Femur (tissue), 1 donor: ENCODE measurements around the gene CNOT1.
"Not testable (repeated sequence)": the region's sequence is repeated elsewhere in the genome, so short reads cannot be mapped to it uniquely, and the experiment has no call there.

Experiments used
- DNase-seq: peaks from one replicate; pipeline ENCODE4 v3.0.0-alpha.2; 2017

The CNOT1 gene

GRCh38 chr16:58629733-58630640, at the start of gene CNOT1:
Gene CNOT1 (minus strand): TSS chr16:58629826. CDS start chr16:58599337, 30,489 bp downstream.
- peak; percentile 100 for DNase-seq

DNA sequence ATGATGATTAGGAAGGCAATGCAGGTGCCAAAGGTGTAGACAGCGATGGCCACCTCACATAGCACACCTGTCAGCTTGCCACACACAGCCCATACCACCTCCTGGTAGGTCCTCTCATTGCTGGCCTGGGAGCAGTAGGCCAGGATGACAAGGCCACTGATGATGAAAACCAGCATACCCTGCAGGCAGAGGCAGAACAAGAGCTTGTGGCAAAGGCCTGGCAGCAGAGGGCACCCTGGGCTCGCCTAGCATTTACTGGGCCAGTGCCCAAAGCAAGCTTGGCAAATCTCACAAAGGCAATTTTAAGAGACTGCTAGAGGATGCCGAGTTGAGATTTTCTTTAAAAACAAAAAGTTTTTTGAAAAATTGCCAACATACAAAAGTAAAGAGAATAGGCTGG, 49.1 kb upstream of the CNOT1 start:
- no peak for DNase-seq

- DNase-seq: no peak
Observed at GRCh38 chr16:58678269-58678668, 48.6 kb upstream of the CNOT1 start.

DNA sequence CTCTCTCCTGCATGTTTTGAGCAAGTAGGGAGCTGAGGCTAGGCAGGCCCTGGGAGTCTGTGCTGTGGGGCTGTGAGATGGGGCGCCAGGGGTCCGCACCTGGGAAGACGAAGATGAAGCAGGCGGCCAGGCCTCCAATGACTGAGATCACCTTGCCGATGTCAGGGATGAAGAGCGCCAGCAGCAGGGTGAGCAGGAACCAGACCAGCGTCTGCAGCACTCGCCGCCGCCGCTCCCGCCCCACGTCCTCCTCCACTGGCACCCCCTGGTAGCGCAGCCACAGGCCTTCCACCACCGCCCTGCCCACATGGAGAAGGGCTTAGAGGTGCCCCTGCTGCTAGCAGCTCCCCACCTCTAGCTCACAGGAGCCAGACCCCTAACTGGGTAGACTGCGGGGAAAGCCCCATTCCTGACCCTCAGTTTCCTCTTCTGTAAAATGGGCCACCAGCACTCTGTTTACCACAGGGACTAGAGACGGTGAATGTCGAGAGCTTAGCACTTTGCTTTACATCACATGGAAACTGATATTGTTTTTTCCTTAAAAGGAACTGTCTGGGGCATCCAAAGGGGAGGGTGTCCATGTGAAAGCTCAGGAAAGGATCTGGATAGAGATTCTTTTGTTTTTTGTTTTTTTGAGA, 41.4 kb upstream of the CNOT1 start:
- no peak for DNase-seq

DNA sequence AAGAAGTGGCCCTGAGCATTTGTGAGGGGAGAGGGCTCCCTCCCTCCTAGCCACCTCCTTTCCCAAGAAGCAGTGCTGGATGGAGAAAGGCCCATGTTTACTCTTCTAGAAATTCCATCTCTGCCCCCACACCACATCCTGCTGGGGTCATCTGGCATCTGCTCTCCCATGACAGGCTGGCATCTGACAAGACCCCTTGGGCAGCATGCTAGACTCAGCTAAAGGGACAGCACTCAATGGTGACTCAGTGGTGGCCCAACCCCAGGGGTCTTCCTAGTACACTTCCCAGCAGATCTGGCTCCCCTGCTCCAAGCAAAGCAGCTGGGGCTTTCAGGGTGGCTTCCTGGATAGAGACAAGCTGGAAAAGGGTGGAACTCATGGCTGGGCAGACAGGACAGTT, 40.6 kb upstream of the CNOT1 start:
- no peak for DNase-seq

DNA sequence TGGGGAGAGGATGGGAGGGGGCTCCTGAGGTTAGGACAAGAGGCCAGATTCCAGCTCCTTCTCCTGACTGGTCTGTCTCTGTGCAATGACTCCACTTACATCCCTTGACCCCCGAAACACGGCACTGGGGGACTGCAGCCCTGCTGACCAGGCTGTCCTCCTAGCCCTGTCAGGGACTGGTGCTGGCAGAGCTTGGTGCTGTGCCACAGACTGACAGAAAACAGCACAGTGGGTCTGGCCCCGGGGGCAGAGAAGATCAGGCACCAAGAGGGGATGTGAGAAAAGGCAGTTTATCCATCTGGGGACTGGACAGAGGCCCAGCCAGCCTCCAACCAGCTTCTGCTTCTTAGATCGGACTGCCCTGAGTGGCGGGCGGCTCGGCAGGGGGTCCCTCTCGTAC, 35.6 kb upstream of the CNOT1 start:
- no peak for DNase-seq

DNA sequence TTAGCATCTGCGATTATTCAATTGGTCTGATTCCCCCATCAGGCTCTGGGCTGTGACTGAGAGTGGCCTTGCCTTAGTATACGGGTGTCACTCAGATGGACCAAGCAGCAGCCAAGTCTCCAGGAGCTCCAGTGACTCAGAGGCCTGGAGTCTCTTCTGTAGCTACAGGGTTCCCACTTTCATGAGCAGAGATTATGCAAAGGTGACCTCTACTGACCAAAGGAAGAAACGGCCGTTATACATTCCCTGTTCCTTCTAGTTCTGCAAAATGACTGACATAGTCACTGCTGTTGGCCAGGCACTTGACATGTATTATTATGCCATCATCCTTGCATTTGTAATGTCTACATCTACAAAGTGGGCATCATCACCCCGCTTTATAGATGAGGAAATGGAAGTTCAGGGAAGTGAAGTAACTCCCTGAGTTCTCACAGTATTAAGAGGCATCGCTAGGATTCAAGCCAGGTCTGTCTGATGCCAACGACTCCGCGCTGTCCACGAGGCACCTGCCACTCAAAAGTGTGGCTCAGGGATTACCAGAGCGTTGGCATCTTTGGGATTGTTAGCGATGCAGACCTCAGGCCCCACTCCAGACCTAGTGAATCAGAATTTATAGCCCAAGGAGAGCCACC, 31.7 kb upstream of the CNOT1 start:
- peak; percentile 60 for DNase-seq

DNA sequence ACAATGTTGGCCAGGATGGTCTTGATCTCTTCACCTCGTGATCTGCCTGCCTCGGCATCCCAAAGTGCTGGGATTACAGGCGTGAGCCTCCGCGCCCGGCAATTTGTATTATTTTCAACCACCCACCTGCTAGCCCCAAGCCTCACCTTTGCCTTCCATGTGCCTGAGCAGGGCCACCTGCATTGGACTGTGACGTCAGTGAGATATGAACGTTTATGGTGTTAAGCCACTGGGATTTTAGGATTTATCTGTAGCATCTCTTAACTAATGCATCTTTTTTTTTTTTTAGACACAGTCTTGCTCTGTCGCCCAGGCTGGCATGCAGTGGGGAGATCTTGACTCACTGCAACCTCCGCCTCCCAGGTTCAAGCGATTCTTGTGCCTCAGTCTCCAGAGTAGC, 30.3 kb upstream of the CNOT1 start:
- DNase-seq: not testable (repeated sequence)

DNA sequence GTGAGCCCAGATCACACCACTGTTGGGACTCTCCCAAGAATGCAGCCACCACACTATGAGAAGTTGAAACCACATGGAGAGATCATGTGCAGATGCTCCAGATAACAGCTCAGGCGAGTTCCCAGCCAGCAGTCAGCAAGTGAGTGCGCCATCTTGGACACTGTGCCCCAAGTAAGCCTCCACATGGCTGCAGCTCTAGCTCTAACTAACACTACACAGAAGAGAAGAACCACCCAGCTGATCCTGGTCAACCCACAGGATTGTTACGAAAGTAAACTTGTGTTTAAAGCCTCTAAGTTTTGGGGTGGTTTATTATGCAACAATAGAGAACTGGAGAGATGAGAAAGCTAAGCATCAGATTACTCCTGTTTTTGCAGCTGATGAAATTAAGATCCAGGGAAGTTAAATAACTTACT, 29.2 kb upstream of the CNOT1 start:
- no peak for DNase-seq

- DNase-seq: no peak
Observed at GRCh38 chr16:58656899-58657298, 27.3 kb upstream of the CNOT1 start.

DNA sequence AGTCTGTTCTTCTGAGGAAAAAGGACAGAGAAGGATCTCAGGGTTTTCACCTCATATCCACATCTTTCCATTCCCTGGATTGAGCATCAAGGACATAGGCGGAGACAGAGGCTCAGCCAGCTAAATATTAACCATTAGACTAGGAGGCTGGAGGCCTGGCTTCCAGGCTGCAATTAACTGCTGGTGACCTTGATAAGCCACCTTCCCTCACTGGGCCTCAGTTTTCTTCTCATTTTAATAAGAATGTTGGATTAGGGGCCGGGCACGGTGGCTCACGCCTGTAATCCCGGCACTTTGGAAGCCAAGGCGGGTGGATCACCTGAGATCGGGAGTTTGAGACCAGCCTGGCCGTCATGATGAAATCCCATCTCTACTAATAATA, 25.6 kb upstream of the CNOT1 start:
- DNase-seq: no peak

DNA sequence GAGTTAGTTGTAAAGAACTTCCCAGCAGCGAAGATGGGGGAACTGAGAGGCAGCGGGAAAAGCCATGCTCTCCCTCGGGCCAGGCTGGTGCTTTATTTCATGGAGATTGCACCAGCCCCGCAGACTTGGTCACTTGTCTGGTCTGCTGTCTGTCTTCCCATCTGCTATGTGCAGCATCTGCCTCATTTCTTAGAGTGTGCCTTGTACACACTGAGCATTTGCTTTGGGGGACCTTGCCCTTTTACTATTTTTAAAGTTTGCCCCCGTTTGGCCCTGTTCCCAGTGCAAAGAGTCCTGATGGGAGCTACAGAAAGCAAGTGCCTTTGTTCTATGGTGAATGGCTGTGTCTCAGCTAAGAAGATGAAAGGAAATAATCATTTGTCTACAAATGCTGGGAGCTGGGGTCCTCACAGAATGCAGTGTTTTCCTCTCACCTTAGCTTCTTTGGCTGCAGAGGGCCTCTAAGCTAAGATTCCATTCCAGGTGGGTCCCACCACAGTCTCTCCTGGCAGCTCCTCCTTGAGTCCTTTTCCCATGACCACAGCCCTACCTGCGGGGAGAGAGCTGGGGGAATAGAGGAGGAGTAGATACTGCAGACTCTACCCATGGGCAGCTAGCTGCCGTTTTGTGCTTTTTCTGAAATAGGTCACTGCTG, 25.1 kb upstream of the CNOT1 start:
- DNase-seq: no peak

DNA sequence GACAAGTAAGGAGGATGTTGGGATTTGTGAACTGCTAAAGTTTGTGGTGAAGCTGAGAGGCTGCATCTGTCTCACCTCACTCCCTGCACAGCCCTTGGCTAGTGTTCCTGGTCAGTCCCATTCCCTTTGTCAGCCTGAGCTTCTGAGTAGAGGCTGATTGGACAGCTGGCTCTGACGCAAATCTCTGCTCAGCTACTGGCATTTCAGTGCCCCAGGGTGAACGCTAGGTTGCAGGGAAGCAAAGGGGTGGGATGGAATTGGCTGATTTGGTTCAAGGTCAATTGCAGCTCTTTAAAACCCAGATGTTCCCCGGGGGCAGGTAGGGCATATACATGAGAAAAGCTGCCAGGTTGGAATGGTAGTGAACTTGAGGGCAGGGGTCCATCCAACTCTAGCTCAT, 23.1 kb upstream of the CNOT1 start:
- DNase-seq: no peak

GRCh38 chr16:58651965-58652348, 22.3 kb upstream of the CNOT1 start:
- no peak for DNase-seq

DNA sequence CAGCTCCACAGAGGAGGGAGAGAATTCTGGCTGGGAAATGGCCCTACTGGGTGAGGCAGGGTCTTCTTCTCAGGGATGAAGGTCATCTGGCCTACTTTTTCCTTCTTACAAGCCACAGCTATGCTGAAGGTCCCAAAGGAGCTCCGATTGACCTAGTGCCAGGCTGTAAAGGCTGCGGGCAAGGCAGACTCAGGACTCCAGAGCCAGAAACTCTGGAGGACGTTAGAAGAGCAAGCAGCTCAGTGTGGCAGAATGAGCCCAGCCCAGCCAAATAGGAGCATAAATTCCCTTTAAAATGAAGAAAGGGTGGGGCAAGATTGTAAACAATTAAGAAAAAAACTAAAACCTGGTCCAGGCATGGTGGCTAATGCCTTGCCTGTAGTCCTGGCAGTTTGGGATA, 20.1 kb upstream of the CNOT1 start:
- DNase-seq: no peak

DNA sequence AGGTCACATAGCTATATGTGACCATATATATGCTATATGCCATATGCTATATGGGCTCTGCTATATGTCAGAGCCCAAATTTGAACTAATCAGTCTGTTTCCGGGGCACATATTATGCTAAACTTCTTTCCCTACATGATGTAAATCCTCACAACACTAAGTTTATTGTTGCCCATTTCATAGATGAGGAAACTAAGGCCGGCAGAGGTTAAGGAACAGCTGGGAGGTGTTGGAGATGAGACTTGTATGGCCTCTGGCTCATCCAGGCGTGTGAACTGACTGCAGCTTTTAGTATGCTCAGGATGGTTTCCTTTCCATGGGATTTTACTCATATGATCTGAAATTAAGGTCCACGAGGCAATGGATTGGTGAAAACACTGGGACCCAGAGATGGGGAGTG, 17.5 kb upstream of the CNOT1 start:
- no peak for DNase-seq

DNA sequence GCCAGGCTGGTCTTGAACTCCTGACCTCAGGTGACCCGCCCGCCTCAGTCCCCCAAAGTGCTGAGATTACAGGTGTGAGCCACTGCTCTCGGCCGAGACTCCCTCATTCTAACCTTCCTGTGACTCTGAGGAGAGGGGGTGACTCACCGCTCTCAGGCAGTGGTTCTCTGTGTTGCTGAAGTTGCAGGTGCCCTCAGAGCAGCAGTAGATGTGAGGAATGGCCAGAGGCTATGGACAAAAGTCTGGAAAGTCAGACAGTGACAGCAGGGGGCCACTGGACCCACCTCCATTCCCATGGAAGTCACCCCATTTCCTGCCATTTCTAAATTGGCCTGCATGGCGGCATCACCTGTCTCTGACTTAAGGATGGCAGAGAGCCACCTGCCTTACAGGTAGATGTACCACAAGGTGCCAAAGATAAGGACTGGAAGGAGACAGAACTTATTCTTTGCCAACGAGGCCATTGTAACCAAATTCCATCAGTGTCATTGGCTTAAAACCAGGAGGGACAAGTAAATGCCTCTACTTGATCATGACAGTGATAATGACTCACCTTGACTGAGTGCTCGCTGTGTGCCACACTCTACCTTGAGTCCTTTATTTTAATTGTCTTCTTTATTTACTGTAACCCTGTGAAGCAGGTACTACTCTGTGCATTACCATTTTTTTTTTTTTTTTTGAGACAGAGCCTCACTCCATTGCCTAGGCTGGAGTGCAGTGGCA, 15.3 kb upstream of the CNOT1 start:
- no peak for DNase-seq

DNA sequence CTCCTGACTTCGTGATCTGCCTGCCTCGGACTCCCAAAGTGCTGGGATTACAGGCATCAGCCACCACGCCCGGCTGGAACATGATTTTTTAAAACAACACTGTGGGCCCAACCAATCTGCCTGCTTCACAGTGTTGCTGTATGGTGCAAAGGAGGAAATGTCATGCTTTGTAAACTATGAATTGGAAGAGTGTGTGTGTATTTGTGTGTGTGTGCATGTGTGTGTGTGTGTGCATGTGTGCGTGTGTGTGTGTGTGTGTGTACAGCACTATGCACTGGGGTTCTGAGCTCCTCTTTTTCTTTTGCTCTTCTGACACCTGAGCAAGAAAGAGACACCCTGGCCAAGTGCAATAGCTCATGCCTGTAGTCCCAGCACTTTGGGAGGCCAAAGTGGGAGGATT, 14.5 kb upstream of the CNOT1 start:
- no peak for DNase-seq

- no peak for DNase-seq
Observed at GRCh38 chr16:58640949-58641348, 11.3 kb upstream of the CNOT1 start.

DNA sequence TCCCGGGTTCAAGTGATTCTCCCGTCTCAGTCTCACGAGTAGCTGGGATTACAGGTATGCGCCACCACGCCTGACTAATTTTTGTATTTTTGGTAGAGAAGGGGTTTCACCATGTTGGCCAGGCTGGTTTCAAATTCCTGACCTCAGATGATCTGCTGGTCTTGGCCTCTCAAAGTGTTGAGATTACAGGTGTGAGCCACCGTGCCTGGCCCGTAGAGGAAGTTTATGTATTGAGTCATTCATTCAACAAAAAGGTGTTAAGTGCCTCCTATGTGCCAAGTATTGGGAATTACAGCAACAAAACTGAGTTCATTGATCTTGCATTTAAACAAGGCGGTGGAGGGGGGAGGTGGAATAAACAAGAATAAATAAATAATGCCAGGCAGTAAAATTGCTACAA, 10.2 kb upstream of the CNOT1 start:
- DNase-seq: no peak

DNA sequence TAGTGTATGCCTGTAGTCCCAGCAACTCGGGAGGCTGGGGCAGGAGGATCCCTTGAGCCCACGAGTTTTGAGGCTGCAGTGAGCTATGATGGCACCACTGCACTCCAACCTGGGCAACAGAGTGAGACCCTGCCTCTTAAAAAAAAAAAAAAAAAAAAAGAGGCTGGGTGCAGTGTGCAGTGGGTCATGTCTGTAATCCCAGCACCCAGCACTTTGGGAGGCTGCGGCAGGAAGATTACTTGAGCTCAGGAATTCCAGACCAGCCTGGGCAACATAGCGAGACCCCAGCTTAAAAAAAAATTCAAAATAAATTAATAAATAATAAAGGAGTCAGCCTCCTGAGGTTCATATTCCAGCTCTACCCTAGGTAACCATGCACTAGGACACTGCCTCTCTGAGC, 9.6 kb upstream of the CNOT1 start:
- DNase-seq: no peak

- peak; percentile 25 for DNase-seq
Observed at GRCh38 chr16:58638148-58639036, 8.8 kb upstream of the CNOT1 start.
